Measurements from ENCODE around the gene ECI1. TPM values are rescaled to one million over a fixed set of nuclear protein-coding genes. Genes with fewer than 3 reads are reported as not detected.

ECI1 gene
- total RNA-seq, 1 experiment from 2014 or later = 95.4 TPM

GRCh38 chr16:2238838-2239675 is 12.3 kb downstream of the ECI1 start:
- Mint-ChIP-seq H3K4me1 (peaks cover 0 to 3% of the 10 kb centered on the region in 2 experiments; a peak in 1 of 4 replicates), H3K4me3 (peak overlapping the region in 1 of 2 experiments; percentile 22; a peak in 1 of 5 replicates), H3K27me3 (ENCODE audit: low read depth) (peaks cover 16% of the 10 kb centered on the region), H3K36me3 (ENCODE audit: insufficient read depth in 1 of 3, low read depth in 3 of 3) (peaks cover 6 to 41% (median 19%) of the 10 kb centered on the region in 3 experiments; a peak in 6 of 7 replicates), H3K27ac (no peak overlapping the region; a peak in 1 of 7 replicates), H3K9me3 (no peaks in the 10 kb centered on the region; a peak in 1 of 5 replicates)
- Histone ChIP-seq H3T11ph (ENCODE audit: low read length) (no peak overlapping the region), H3K23me2 (ENCODE audit: insufficient read length, low read depth, low read length, poor library complexity, severe bottlenecking) (peaks cover 13% of the 10 kb centered on the region), H3K14ac (ENCODE audit: insufficient read depth, low read length) (no peak overlapping the region), H3K79me2 (ENCODE audit: insufficient read depth, low read length) (no peaks in the 10 kb centered on the region), H2BK12ac (ENCODE audit: insufficient read length, low read depth, low read length) (no peak overlapping the region), H2BK15ac (ENCODE audit: low read depth, low read length) (no peak overlapping the region), H2AK5ac (ENCODE audit: insufficient read length, low read length) (no peak overlapping the region), H3K4ac (ENCODE audit: low read depth, low read length) (no peak overlapping the region), H4K91ac (ENCODE audit: insufficient read length, low read depth, low read length) (no peak overlapping the region), H3K9ac (ENCODE audit: extremely low read depth, insufficient read length, low read length) (no peak overlapping the region), H4K8ac (replicated peaks; ENCODE audit: insufficient read length, low read depth, low read length) (no peak overlapping the region), H3K4me1 (ENCODE audit: insufficient read depth, low read length) (no peaks in the 10 kb centered on the region), H4K20me1 (ENCODE audit: control insufficient read depth, insufficient read depth, insufficient read length) (no peaks in the 10 kb centered on the region), H3K18ac (ENCODE audit: insufficient read length, low read depth, low read length) (no peak overlapping the region), H3K23ac (ENCODE audit: insufficient read length, low read depth, low read length) (no peak overlapping the region), H3K4me2 (ENCODE audit: insufficient read depth, insufficient read length, low read length) (no peak overlapping the region), H3K9me3 (ENCODE audit: control insufficient read depth, low read depth, low read length) (no peaks in the 10 kb centered on the region), H2BK120ac (ENCODE audit: low read depth, low read length, poor library complexity, severe bottlenecking) (no peak overlapping the region), H4K5ac (ENCODE audit: insufficient read length, low read depth, low read length) (no peak overlapping the region), H3K27me3 (ENCODE audit: insufficient read depth, low read length) (peaks cover 2% of the 10 kb centered on the region; the same call in 1 of the 2 replicates), H2BK20ac (ENCODE audit: low read depth, low read length, poor library complexity, severe bottlenecking) (no peak overlapping the region), H3K56ac (ENCODE audit: insufficient read length, low read depth, low read length) (no peak overlapping the region), H2AFZ (ENCODE audit: low read length) (no peak overlapping the region), H3K79me1 (ENCODE audit: insufficient read depth, low read depth, low read length, poor library complexity, severe bottlenecking) (no peaks in the 10 kb centered on the region), H2BK5ac (ENCODE audit: insufficient read length, low read length) (no peak overlapping the region), H3K27ac (ENCODE audit: insufficient read length, low read depth, low read length) (no peak overlapping the region)
- WGBS (ENCODE audit: extremely low coverage, insufficient read length, low lambda C conversion rate) = no CpG with 5 or more reads among the region's 15 CpGs
- TF ChIP-seq, protein P1, sequence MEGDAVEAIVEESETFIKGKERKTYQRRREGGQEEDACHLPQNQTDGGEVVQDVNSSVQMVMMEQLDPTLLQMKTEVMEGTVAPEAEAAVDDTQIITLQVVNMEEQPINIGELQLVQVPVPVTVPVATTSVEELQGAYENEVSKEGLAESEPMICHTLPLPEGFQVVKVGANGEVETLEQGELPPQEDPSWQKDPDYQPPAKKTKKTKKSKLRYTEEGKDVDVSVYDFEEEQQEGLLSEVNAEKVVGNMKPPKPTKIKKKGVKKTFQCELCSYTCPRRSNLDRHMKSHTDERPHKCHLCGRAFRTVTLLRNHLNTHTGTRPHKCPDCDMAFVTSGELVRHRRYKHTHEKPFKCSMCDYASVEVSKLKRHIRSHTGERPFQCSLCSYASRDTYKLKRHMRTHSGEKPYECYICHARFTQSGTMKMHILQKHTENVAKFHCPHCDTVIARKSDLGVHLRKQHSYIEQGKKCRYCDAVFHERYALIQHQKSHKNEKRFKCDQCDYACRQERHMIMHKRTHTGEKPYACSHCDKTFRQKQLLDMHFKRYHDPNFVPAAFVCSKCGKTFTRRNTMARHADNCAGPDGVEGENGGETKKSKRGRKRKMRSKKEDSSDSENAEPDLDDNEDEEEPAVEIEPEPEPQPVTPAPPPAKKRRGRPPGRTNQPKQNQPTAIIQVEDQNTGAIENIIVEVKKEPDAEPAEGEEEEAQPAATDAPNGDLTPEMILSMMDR (conservative IDR thresholded peaks at IDR 0.05) = no peak
- peak; percentile 54 for DNase-seq
